Activated naive CD8-positive, alpha-beta T cell treated with anti-CD3 and anti-CD28 coated beads, Interleukin-2, amount 50 U/mL, for 24 hours (primary cell): ENCODE measurements around the gene C1QB.

Experiments used
- ATAC-seq: fragments of 150-1000 bp; cut with Tn5 transposase; one replicate; pipeline ENCODE4 v1.10.0; 2021
- DNase-seq: peaks from one replicate; pipeline ENCODE4 v3.0.0; 2021
- H3K27ac Mint-ChIP-seq: one replicate; pipeline ENCODE4 v1.8.0; 2021; ENCODE audit warnings: mild to moderate bottlenecking, mixed read lengths
- H3K27me3 Mint-ChIP-seq: one replicate; pipeline ENCODE4 v1.8.0; 2021; ENCODE audit warnings: mixed read lengths
- H3K36me3 Mint-ChIP-seq: one replicate; pipeline ENCODE4 v1.8.0; 2021; ENCODE audit warnings: low read depth, mixed read lengths
- H3K4me1 Mint-ChIP-seq: one replicate; pipeline ENCODE4 v1.8.0; 2021; ENCODE audit warnings: mixed read lengths
- H3K4me3 Mint-ChIP-seq: one replicate; pipeline ENCODE4 v1.8.0; 2021; ENCODE audit warnings: mild to moderate bottlenecking, moderate library complexity, mixed read lengths
- H3K9me3 Mint-ChIP-seq: one replicate; pipeline ENCODE4 v1.8.0; 2021; ENCODE audit warnings: mixed read lengths

C1QB gene

GRCh38 chr1:22625262-22625925 is 27.6 kb upstream of the C1QB start:
- Mint-ChIP-seq H3K27ac (no peak overlapping the region), H3K9me3 (no peaks in the 10 kb centered on the region), H3K36me3 (no peaks in the 10 kb centered on the region), H3K4me1 (no peaks in the 10 kb centered on the region), H3K4me3 (no peak overlapping the region), H3K27me3 (peaks cover 29% of the 10 kb centered on the region)
- no peak for DNase-seq
- no peak for ATAC-seq

- Mint-ChIP-seq H3K36me3 (no peaks in the 10 kb centered on the region), H3K27me3 (peaks cover 35% of the 10 kb centered on the region), H3K4me3 (no peak overlapping the region), H3K27ac (no peak overlapping the region), H3K9me3 (no peaks in the 10 kb centered on the region), H3K4me1 (no peaks in the 10 kb centered on the region)
- no peak for ATAC-seq
- no peak for DNase-seq
These were observed 26.5 kb upstream of the C1QB start for GRCh38 chr1:22626237-22627157.

GRCh38 chr1:22627331-22627730 is 25.7 kb upstream of the C1QB start:
- Mint-ChIP-seq H3K9me3 (no peaks in the 10 kb centered on the region), H3K27ac (no peak overlapping the region), H3K36me3 (no peaks in the 10 kb centered on the region), H3K4me1 (no peaks in the 10 kb centered on the region), H3K4me3 (no peak overlapping the region), H3K27me3 (peaks cover 41% of the 10 kb centered on the region)
- ATAC-seq (no peak), DNase-seq (no peak)

- Mint-ChIP-seq H3K4me3 (no peak overlapping the region), H3K27ac (no peak overlapping the region), H3K4me1 (no peaks in the 10 kb centered on the region), H3K27me3 (peaks cover 39% of the 10 kb centered on the region), H3K36me3 (no peaks in the 10 kb centered on the region), H3K9me3 (no peaks in the 10 kb centered on the region)
- DNase-seq = no peak
- ATAC-seq = no peak
These were observed 24.2 kb upstream of the C1QB start for GRCh38 chr1:22628698-22629444.

GRCh38 chr1:22629886-22630285 is 23.1 kb upstream of the C1QB start:
- Mint-ChIP-seq H3K27me3 (peaks cover 34% of the 10 kb centered on the region), H3K9me3 (no peaks in the 10 kb centered on the region), H3K36me3 (no peaks in the 10 kb centered on the region), H3K27ac (no peak overlapping the region), H3K4me1 (no peaks in the 10 kb centered on the region), H3K4me3 (no peak overlapping the region)
- DNase-seq (no peak), ATAC-seq (no peak)

- H3K9me3 Mint-ChIP-seq = no peaks in the 10 kb centered on the region
- H3K4me1 Mint-ChIP-seq = no peaks in the 10 kb centered on the region
- no peaks in the 10 kb centered on the region for H3K36me3 Mint-ChIP-seq
- H3K27ac Mint-ChIP-seq = no peak overlapping the region
- no peak overlapping the region for H3K4me3 Mint-ChIP-seq
- DNase-seq (no peak), ATAC-seq (no peak)
- peaks cover 36% of the 10 kb centered on the region for H3K27me3 Mint-ChIP-seq
These were observed 19.2 kb upstream of the C1QB start for GRCh38 chr1:22633697-22634463.

GRCh38 chr1:22635436-22635835 is 17.6 kb upstream of the C1QB start:
- no peak for ATAC-seq
- Mint-ChIP-seq H3K36me3 (no peaks in the 10 kb centered on the region), H3K27ac (no peak overlapping the region), H3K4me3 (no peak overlapping the region), H3K9me3 (no peaks in the 10 kb centered on the region), H3K4me1 (no peaks in the 10 kb centered on the region), H3K27me3 (peaks cover 25% of the 10 kb centered on the region)
- DNase-seq = no peak

- ATAC-seq (no peak), DNase-seq (no peak)
- no peaks in the 10 kb centered on the region for H3K9me3 Mint-ChIP-seq
- no peaks in the 10 kb centered on the region for H3K36me3 Mint-ChIP-seq
- no peak within 1 kb of the TSS for H3K27ac Mint-ChIP-seq
- peaks cover 24% of the 10 kb centered on the region for H3K27me3 Mint-ChIP-seq
- no peaks in the 10 kb centered on the region for H3K4me1 Mint-ChIP-seq
- H3K4me3 Mint-ChIP-seq = no peak within 1 kb of the TSS
These were observed 16.7 kb upstream of the C1QB start, which contains the start of gene C1QA for GRCh38 chr1:22636353-22636752. Gene C1QA, plus strand, starts transcription at chr1:22636628. Its CDS starts 989 bp downstream, at chr1:22637617.

- Mint-ChIP-seq H3K27me3 (peaks cover 20% of the 10 kb centered on the region), H3K4me1 (no peaks in the 10 kb centered on the region), H3K4me3 (no peak overlapping the region), H3K27ac (no peak overlapping the region), H3K9me3 (no peaks in the 10 kb centered on the region), H3K36me3 (no peaks in the 10 kb centered on the region)
- DNase-seq (no peak), ATAC-seq (no peak)
These were observed 16.1 kb upstream of the C1QB start for GRCh38 chr1:22636927-22637326.

GRCh38 chr1:22637907-22638445 is 15.1 kb upstream of the C1QB start:
- Mint-ChIP-seq H3K4me3 (no peak overlapping the region), H3K36me3 (no peaks in the 10 kb centered on the region), H3K27ac (no peak overlapping the region), H3K27me3 (peaks cover 16% of the 10 kb centered on the region), H3K9me3 (no peaks in the 10 kb centered on the region), H3K4me1 (no peaks in the 10 kb centered on the region)
- ATAC-seq = no peak
- no peak for DNase-seq

- Mint-ChIP-seq H3K4me1 (no peaks in the 10 kb centered on the region), H3K4me3 (no peak overlapping the region), H3K27me3 (peaks cover 17% of the 10 kb centered on the region), H3K9me3 (no peaks in the 10 kb centered on the region), H3K36me3 (no peaks in the 10 kb centered on the region), H3K27ac (no peak overlapping the region)
- ATAC-seq = no peak
- DNase-seq = no peak
These were observed 14.4 kb upstream of the C1QB start for GRCh38 chr1:22638476-22639234.

- no peak overlapping the region for H3K27ac Mint-ChIP-seq
- H3K9me3 Mint-ChIP-seq = no peaks in the 10 kb centered on the region
- no peak overlapping the region for H3K4me3 Mint-ChIP-seq
- H3K4me1 Mint-ChIP-seq = no peaks in the 10 kb centered on the region
- no peaks in the 10 kb centered on the region for H3K36me3 Mint-ChIP-seq
- ATAC-seq = no peak
- H3K27me3 Mint-ChIP-seq = peaks cover 17% of the 10 kb centered on the region
- no peak for DNase-seq
These were observed 13.8 kb upstream of the C1QB start for GRCh38 chr1:22639286-22639685.

- Mint-ChIP-seq H3K4me3 (no peak overlapping the region), H3K27ac (no peak overlapping the region), H3K4me1 (no peaks in the 10 kb centered on the region), H3K9me3 (no peaks in the 10 kb centered on the region), H3K36me3 (no peaks in the 10 kb centered on the region), H3K27me3 (peaks cover 18% of the 10 kb centered on the region)
- ATAC-seq = no peak
- DNase-seq = no peak
These were observed 11.8 kb upstream of the C1QB start for GRCh38 chr1:22641247-22641646.
